HG03520 (cell line): Measurements from ENCODE around the gene PPM1B.
"Not testable (repeated sequence)": the region's sequence is repeated elsewhere in the genome, so short reads cannot be mapped to it uniquely, and the experiment has no call there.

Experiments used
- ATAC-seq: cut with Tn5 transposase; IDR thresholded peaks from one replicate; pipeline ENCODE4 v1.9.1; 2021; ENCODE audit warnings: mild to moderate bottlenecking, moderate library complexity; ENCODE audit not compliant: unreplicated experiment

Gene PPM1B

GRCh38 chr2:44168681-44169154 lies at the start of gene PPM1B:
Gene PPM1B, plus strand, starts transcription at chr2:44168875. Its CDS starts 32,325 bp downstream, at chr2:44201200.
- ATAC-seq: peak; percentile 69

- no peak for ATAC-seq
Measured at GRCh38 chr2:44119878-44120277, 48.8 kb upstream of the PPM1B start.

DNA sequence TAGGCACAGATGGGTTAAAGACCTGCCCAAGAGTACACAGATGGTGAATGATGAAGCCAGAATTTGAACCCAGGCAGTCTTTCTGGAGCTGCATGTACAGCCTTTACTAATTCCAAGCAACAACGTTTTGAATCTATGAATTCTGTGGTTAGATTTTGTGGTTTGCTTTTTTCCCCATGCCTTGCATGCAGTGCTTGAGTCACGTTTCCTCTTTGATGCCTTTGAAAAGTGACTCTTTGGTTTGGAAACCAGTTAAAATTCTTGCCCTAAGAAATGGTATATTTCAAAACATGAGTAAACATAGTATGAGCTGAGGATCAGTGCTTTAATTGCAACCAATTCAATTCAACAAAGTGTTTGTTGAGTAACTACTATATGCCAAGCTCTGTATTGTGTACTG lies 48.2 kb upstream of the PPM1B start:
- no peak for ATAC-seq

DNA sequence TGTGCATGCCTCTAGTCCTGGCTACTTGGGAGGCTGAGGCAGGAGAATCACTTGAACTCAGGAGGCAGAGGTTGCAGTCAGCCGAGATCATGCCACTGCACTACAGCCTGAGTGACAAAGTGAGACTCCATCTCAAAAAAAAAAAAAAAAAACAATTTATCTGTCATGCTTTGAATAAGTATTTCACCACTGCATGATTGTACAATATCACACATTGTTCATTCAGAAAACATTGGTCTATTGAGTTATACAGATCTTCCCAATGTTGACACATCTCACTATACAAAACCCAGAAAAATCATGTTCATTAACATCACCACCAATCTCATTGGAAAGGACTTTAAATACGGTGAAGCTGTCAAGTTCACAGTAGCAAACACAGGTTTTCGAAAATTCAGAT lies 46.8 kb upstream of the PPM1B start:
- no peak for ATAC-seq

DNA sequence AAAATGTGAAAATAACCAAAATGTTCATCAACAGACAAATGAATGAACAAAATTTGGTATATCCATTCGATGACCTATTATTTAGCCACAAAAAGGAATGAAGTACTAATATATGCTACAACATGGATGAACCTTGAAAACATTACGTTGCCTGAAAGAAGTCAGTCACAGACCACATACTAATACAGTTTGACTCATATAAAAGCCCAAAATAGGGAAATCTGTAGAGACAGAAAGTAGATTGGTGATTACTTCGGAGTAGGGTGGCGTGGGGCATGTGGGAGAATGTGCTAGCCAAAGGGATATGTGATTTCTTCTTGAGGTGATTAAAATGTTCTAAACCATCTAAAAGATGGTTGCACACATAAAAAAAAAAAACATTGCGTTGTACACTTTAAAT lies 44.2 kb upstream of the PPM1B start:
- ATAC-seq: no peak

GRCh38 chr2:44126106-44126797 lies 42.4 kb upstream of the PPM1B start:
- no peak for ATAC-seq

GRCh38 chr2:44130441-44130840 lies 38.2 kb upstream of the PPM1B start:
- ATAC-seq: no peak

DNA sequence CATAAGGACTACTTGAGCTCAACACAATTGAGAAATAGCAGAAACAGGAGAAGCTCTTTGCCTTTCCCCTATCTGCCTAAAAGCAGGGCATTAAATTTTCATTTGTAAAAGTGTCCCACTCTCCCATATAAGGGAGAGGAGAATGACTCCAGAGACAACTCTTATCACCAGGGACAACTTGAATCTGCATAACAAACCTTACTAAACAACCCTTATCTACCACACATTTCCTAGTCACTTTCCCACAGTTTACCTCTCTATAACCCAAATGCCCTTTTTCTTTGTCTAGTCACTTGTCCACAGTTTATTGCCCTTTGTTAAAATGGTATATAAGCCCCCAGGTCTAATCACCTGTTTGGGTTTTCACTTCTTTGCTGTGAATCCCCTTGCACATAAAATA lies 37.5 kb upstream of the PPM1B start:
- ATAC-seq: no peak

- ATAC-seq: not testable (repeated sequence)
Measured at GRCh38 chr2:44133602-44134001, 35.1 kb upstream of the PPM1B start.

- ATAC-seq: no peak
Measured at GRCh38 chr2:44134848-44135247, 33.8 kb upstream of the PPM1B start.

- ATAC-seq: no peak
Measured at GRCh38 chr2:44135296-44135695, 33.4 kb upstream of the PPM1B start.

DNA sequence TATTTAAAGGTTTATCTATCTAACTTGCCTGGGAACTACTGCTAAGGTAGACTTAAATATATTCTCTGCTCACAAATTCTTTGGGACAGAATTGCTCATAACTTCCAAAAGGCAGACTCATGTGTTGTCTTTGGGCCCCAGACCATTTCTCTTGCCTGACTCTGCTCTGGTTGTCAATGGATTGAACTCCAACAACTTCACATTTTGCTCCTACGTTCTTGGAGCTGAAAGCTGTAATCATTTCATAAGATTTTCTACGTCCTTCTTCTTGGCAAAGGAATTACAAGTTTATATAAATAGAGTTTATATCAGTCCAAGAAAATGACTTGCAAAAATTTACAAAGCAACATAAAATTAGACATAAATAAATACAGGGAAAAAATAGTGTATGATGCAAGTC lies 32.9 kb upstream of the PPM1B start:
- no peak for ATAC-seq

DNA sequence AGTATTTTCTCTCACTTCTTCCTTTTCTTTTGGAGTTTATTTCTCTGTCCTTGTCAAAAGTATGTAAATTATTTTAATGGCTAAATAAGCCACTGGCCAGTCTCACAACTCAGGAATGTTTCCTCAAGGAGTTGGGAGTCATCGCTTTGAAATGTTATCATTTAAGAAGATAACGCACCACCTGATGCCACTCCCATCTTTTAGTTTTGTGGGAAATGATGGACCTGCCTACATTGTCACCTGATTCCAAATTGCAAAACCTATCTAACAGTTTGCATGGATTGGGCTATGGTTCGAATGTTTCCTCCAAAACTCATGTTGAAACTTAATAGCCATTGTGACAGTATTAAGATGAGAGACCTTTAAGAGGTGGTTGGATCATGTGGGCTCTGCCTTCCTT lies 32.4 kb upstream of the PPM1B start:
- ATAC-seq: no peak

DNA sequence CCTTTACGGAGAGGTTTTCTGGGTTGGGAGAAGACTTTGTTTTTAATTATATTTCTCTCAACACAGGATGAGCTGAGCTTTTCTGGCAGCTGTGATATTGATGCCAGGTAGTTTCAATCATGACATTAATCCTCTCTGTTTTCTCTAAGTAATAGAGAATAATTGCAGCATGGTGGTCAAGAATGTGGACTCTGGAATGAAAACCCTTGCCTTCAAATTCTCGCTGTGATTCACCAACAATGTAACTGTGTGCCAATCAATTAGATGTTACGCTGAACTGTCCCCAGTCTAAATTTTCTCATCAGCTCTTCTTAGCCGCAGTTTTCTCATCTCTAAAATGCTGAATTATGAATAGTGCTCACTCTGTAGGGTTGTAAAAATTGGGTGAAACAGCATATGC lies 31.6 kb upstream of the PPM1B start:
- no peak for ATAC-seq

DNA sequence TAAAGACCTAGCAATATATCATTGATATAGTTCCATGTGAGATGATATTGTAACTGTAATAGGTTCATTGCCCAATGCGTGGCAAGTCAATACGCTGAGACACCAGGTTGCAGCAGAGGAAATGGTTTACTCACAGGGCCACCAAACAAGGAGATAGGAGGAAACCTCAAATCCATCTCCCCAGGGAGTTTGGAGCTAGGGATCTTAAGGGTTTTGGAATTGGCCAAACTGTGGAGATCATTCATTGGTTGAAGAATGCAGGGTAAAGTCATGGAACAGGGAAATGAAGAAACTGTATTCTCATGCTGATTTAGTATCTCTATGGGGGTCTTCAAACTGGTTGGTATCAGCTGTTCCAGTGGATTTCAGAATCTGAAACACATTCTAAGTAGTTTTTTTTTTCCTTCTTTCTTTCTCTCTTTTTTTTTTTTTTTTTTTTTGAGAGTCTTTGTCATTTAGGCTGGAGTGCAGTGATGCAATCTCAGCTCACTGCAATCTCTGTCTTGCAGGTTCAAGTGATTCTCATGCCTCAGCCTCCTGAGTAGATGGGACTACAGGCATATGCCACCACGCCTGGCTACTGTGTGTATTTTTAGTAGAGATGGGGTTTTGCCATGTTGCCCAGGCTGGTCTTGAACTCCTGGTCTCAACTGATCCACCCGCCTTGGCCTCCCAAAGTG lies 30.7 kb upstream of the PPM1B start:
- ATAC-seq: no peak

DNA sequence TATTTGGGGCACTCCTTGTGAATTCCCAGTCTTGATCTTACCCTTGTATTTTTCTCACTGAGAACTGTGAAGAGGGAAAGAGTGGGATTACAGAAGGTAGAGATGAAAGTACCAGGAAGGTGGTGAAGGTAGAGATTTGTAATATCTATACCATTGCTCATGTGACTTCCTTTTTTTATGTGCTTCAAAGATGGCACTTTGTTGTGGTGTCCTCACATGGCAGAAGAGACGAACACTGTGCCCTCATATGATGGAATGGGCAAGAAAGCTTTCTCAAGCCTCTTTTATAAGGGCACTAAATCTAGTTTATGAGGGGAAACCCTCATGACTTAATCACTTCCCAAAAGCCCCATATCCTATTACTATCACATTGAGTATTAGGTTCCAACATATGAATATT lies 28.9 kb upstream of the PPM1B start:
- no peak for ATAC-seq

DNA sequence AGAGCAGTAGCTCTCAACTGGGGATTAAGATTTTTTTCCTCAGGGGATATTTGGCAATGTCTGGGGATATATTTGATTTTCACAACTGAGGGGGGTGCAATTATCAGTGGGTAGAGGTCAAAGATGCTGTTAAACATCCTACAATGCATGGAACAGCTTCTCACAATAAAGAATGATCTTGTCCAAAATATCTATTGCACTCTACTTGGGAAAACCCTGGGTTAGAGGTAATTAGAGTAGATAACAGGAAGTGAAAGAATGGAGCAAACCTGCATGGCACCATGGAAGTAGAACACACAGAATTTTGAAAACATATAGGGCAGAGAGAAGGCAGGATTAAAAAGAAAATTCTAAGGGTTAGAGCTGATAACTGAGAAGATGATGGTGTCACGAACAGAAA lies 26.4 kb upstream of the PPM1B start:
- ATAC-seq: no peak

- no peak for ATAC-seq
Measured at GRCh38 chr2:44143701-44144100, 25.0 kb upstream of the PPM1B start.

DNA sequence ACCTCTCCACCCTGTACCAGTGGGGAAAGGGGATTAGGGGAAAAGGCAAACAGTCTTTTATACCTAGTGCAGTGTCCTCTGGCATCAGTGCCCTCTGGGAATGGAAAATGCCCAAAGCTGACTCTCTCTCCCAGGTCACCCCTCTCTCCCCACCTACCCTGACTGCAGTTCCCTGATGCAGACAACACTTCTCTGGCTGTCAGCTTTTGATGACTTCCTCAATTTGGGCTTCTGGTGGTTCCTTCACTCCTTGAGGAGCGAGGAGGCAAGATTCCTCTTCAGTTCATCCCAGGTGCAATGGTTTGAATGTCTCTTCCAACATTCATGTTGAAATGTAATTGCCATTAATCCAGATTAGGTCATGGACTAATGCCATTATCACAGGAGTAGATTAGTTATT lies 19.7 kb upstream of the PPM1B start:
- ATAC-seq: no peak

DNA sequence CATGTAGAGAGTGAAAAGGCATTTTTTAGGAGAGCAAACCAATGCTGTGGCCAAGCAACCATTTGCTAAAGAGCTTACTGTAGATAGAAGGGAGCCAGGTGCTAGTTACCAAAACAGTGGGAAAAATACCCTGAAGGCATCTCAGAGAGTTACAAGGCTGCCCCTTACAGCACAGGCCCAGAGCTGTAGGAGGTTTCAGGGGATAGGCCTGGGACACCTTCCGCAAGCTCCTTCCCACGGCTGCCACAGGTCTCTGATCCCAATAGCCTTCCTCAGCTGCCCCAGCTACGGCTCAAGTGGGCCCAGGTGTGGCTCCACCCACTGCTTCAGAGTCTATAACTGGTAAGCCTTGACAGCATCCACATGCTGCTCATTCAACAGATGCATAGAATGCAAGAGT lies 18.2 kb upstream of the PPM1B start:
- no peak for ATAC-seq

GRCh38 chr2:44152865-44153669 lies 15.6 kb upstream of the PPM1B start:
- no peak for ATAC-seq
